ENCODE data around the gene ITGA11. TPM values are rescaled to one million over a fixed set of nuclear protein-coding genes. Genes with fewer than 3 reads are reported as not detected.
A peak's percentile ranks its signal among the peaks of the same experiment; 100 is the strongest.

The ITGA11 gene
- total RNA-seq, 1 donor from 2014 or later = 7.1 TPM

DNA sequence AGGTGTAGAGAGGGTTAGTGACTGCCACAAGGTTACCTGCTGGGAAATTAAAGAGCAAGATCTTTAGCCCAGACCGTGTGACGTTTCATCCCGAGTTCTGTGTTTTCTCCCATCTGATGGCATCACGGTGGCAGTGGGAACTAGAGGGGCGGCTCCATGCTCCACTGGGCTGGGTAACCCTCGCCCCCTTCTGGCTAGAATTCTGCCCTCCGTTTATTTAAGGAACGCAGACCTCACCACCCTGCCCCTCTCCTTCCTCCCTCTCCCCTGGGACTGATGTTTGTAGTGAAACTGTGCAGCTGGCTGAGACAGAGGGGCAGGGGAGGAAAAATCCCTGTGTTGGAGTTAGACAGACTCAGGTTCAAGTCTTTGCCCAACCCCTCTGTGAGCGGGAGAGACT, 65.6 kb downstream of the ITGA11 start:
- H3K4me1 ChIP-seq = peaks cover 21% of the 10 kb centered on the region
- no peak for ATAC-seq

GRCh38 chr15:68365770-68366169, 66.2 kb downstream of the ITGA11 start:
- DNase-seq (no peak), ATAC-seq (no peak)
- no peaks in the 10 kb centered on the region for H3K9me3 ChIP-seq
- no peak for TF ChIP-seq CTCF (IDR thresholded peaks at IDR 0.05)
- H3K27me3 ChIP-seq = no peaks in the 10 kb centered on the region
- peaks cover 21% of the 10 kb centered on the region for H3K4me1 ChIP-seq
- no peaks in the 10 kb centered on the region for H3K36me3 ChIP-seq
- no peak overlapping the region for H3K27ac ChIP-seq
- H3K4me3 ChIP-seq = no peak overlapping the region
- intact Hi-C loops (cut with DNase I) = no loop called here

More for the DNA sequence above, 65.6 kb downstream of the ITGA11 start:
- Histone ChIP-seq H3K9me3 (no peaks in the 10 kb centered on the region), H3K27me3 (no peaks in the 10 kb centered on the region), H3K27ac (no peak overlapping the region), H3K4me3 (no peak overlapping the region), H3K36me3 (no peaks in the 10 kb centered on the region)
- no peak for TF ChIP-seq CTCF (IDR thresholded peaks at IDR 0.05)
- intact Hi-C loops (cut with DNase I) = no loop called here
- no peak for DNase-seq

- DNase-seq = no peak
- no peaks in the 10 kb centered on the region for H3K9me3 ChIP-seq
- H3K4me3 ChIP-seq = no peak overlapping the region
- peak; percentile 64 for ATAC-seq
- H3K27me3 ChIP-seq = no peaks in the 10 kb centered on the region
- no peaks in the 10 kb centered on the region for H3K36me3 ChIP-seq
- H3K4me1 ChIP-seq = peaks cover 21% of the 10 kb centered on the region
- no peak overlapping the region for H3K27ac ChIP-seq
- intact Hi-C loops (cut with DNase I) = no loop called here
- TF ChIP-seq CTCF (IDR thresholded peaks at IDR 0.05) = no peak
Measured at GRCh38 chr15:68365140-68365745, 66.7 kb downstream of the ITGA11 start.

- intact Hi-C loops (cut with DNase I) = no loop called here
- ATAC-seq = no peak
- Histone ChIP-seq H3K4me3 (no peak overlapping the region), H3K36me3 (no peaks in the 10 kb centered on the region), H3K4me1 (peaks cover 21% of the 10 kb centered on the region), H3K27me3 (no peaks in the 10 kb centered on the region), H3K27ac (no peak overlapping the region), H3K9me3 (no peaks in the 10 kb centered on the region)
- DNase-seq = no peak
- no peak for TF ChIP-seq CTCF (IDR thresholded peaks at IDR 0.05)
Measured at GRCh38 chr15:68364660-68365035, 67.3 kb downstream of the ITGA11 start.

DNA sequence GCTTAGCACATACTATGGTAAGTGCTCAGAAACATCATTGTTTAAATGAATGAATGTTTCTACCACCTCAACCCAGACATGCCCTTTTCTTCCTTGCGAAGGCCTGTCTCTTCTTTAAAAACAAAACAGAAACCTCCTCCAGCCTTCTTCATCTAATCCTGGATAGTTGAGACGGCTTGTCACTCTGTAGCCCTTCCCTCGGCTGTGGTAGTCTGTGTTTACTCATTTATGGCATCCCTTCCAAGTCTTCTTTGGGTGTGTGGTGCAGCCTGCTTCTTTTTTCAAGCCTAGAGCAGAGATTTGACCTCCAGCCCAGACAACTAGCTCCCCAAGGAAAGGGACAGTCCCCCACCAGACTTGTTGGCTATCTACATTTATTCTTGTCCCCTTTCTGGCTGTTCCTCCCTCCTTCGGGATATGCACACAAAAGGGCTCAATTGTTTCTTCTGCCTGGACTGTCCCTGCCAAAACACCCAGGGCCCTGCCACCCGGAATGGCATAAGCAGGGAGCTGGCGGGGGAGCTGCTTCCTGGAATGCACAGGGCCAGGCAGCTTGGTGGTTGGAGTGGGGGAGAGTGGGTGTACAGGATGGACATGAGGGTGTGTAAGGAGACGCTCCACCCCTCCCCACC, 67.8 kb downstream of the ITGA11 start:
- TF ChIP-seq CTCF (IDR thresholded peaks at IDR 0.05) = no peak
- peak overlapping the region; percentile 47 for H3K27ac ChIP-seq
- ATAC-seq = no peak
- no peaks in the 10 kb centered on the region for H3K36me3 ChIP-seq
- no peaks in the 10 kb centered on the region for H3K9me3 ChIP-seq
- peaks cover 21% of the 10 kb centered on the region for H3K4me1 ChIP-seq
- intact Hi-C loops (cut with DNase I) = no loop called here
- H3K27me3 ChIP-seq = no peaks in the 10 kb centered on the region
- no peak overlapping the region for H3K4me3 ChIP-seq
- no peak for DNase-seq
